ENCODE data around the gene CD247. TPM values are rescaled to one million over a fixed set of nuclear protein-coding genes. Genes with fewer than 3 reads are reported as not detected.

Gene CD247
- total and polyA plus RNA-seq, 2 experiments from 2014 or later, result not detected

- H3K4me2 ChIP-seq (ENCODE audit: unreplicated experiment), result no peak overlapping the region
- H3K79me2 ChIP-seq (ENCODE audit: insufficient read depth), result no peaks in the 10 kb centered on the region
- H3K9me3 ChIP-seq (ENCODE audit: low read depth), result no peaks in the 10 kb centered on the region
- H4K20me1 ChIP-seq (ENCODE audit: insufficient read depth), result no peaks in the 10 kb centered on the region
- H3K27me3 ChIP-seq (replicated peaks; ENCODE audit: insufficient read depth), result peaks cover 50% of the 10 kb centered on the region
- H3K9ac ChIP-seq, result no peak overlapping the region
- H3K4me1 ChIP-seq (ENCODE audit: insufficient read depth), result no peaks in the 10 kb centered on the region
- H2AFZ ChIP-seq, result no peak overlapping the region
- H3K9me2 ChIP-seq (ENCODE audit: insufficient read depth), result no peaks in the 10 kb centered on the region
- no peaks in the 10 kb centered on the region for H3K36me3 ChIP-seq (ENCODE audit: low read depth)
- DNase-seq, result no peak
- TF ChIP-seq EZH2phosphoT487 (IDR thresholded peaks at IDR 0.05; ENCODE audit: insufficient read depth, low read depth) (no peak), EZH2 (IDR thresholded peaks at IDR 0.05; ENCODE audit: insufficient read depth, poor library complexity, severe bottlenecking) (no peak)
- H3K4me3 ChIP-seq, result no peak overlapping the region
- H3K27ac ChIP-seq, result no peak overlapping the region
- in situ Hi-C loops (cut with MboI), result no loop called here
- H3F3A ChIP-seq (ENCODE audit: insufficient read depth), result no peaks in the 10 kb centered on the region
- 22 to 31% methylated on average over 4 of the region's 4 CpGs for WGBS, 2 experiments (ENCODE audit: low coverage in 1 of 2, low lambda C conversion rate in 2 of 2, missing lambda C conversion rate in 2 of 2)
Observed at GRCh38 chr1:167502719-167503462, 15.4 kb downstream of the CD247 start.

- 76 to 81% methylated on average over 5 of the region's 5 CpGs for WGBS, 2 experiments (ENCODE audit: low coverage in 1 of 2, low lambda C conversion rate in 2 of 2, missing lambda C conversion rate in 2 of 2)
- Histone ChIP-seq H3K4me2 (ENCODE audit: unreplicated experiment) (no peak overlapping the region), H3K9ac (no peak overlapping the region), H3K9me3 (ENCODE audit: low read depth) (no peaks in the 10 kb centered on the region), H3K4me3 (no peak overlapping the region), H3K4me1 (ENCODE audit: insufficient read depth) (no peaks in the 10 kb centered on the region), H3K27ac (no peak overlapping the region), H4K20me1 (ENCODE audit: insufficient read depth) (no peaks in the 10 kb centered on the region), H3K9me2 (ENCODE audit: insufficient read depth) (no peaks in the 10 kb centered on the region), H3K27me3 (replicated peaks; ENCODE audit: insufficient read depth) (peaks cover 52% of the 10 kb centered on the region), H3K79me2 (ENCODE audit: insufficient read depth) (no peaks in the 10 kb centered on the region), H3F3A (ENCODE audit: insufficient read depth) (no peaks in the 10 kb centered on the region), H3K36me3 (ENCODE audit: low read depth) (no peaks in the 10 kb centered on the region), H2AFZ (no peak overlapping the region)
- in situ Hi-C loops (cut with MboI), result no loop called here
- no peak for DNase-seq
- TF ChIP-seq EZH2phosphoT487 (IDR thresholded peaks at IDR 0.05; ENCODE audit: insufficient read depth, low read depth) (no peak), EZH2 (IDR thresholded peaks at IDR 0.05; ENCODE audit: insufficient read depth, poor library complexity, severe bottlenecking) (no peak)
Observed at GRCh38 chr1:167502192-167502551, 16.2 kb downstream of the CD247 start.

GRCh38 chr1:167501515-167502191 lies 16.7 kb downstream of the CD247 start:
- Histone ChIP-seq H3K9ac (no peak overlapping the region), H4K20me1 (ENCODE audit: insufficient read depth) (no peaks in the 10 kb centered on the region), H3K4me3 (no peak overlapping the region), H2AFZ (no peak overlapping the region), H3K36me3 (ENCODE audit: low read depth) (no peaks in the 10 kb centered on the region), H3K27ac (no peak overlapping the region), H3K9me3 (ENCODE audit: low read depth) (no peaks in the 10 kb centered on the region), H3F3A (ENCODE audit: insufficient read depth) (no peaks in the 10 kb centered on the region), H3K4me1 (ENCODE audit: insufficient read depth) (no peaks in the 10 kb centered on the region), H3K4me2 (ENCODE audit: unreplicated experiment) (no peak overlapping the region), H3K79me2 (ENCODE audit: insufficient read depth) (no peaks in the 10 kb centered on the region), H3K9me2 (ENCODE audit: insufficient read depth) (no peaks in the 10 kb centered on the region), H3K27me3 (replicated peaks; ENCODE audit: insufficient read depth) (peaks cover 57% of the 10 kb centered on the region)
- WGBS, 2 experiments (ENCODE audit: low coverage in 1 of 2, low lambda C conversion rate in 2 of 2, missing lambda C conversion rate in 2 of 2), result 25 to 35% methylated on average over 10 of the region's 10 CpGs
- DNase-seq, result no peak
- in situ Hi-C loops (cut with MboI), result no loop called here
- no peak for TF ChIP-seq EZH2 (IDR thresholded peaks at IDR 0.05; ENCODE audit: insufficient read depth, poor library complexity, severe bottlenecking)
- no peak for TF ChIP-seq EZH2phosphoT487 (IDR thresholded peaks at IDR 0.05; ENCODE audit: insufficient read depth, low read depth)

- H2AFZ ChIP-seq, result no peak overlapping the region
- H3F3A ChIP-seq (ENCODE audit: insufficient read depth), result no peaks in the 10 kb centered on the region
- in situ Hi-C loops (cut with MboI), result no loop called here
- H3K4me3 ChIP-seq, result no peak overlapping the region
- no peaks in the 10 kb centered on the region for H3K9me3 ChIP-seq (ENCODE audit: low read depth)
- no peak for TF ChIP-seq EZH2 (IDR thresholded peaks at IDR 0.05; ENCODE audit: insufficient read depth, poor library complexity, severe bottlenecking)
- H3K4me1 ChIP-seq (ENCODE audit: insufficient read depth), result no peaks in the 10 kb centered on the region
- no peak overlapping the region for H3K27ac ChIP-seq
- no peaks in the 10 kb centered on the region for H3K9me2 ChIP-seq (ENCODE audit: insufficient read depth)
- H3K9ac ChIP-seq, result no peak overlapping the region
- no peaks in the 10 kb centered on the region for H3K79me2 ChIP-seq (ENCODE audit: insufficient read depth)
- no peaks in the 10 kb centered on the region for H4K20me1 ChIP-seq (ENCODE audit: insufficient read depth)
- H3K27me3 ChIP-seq (replicated peaks; ENCODE audit: insufficient read depth), result peaks cover 66% of the 10 kb centered on the region
- 22 to 28% methylated on average over 4 of the region's 4 CpGs for WGBS, 2 experiments (ENCODE audit: low coverage in 1 of 2, low lambda C conversion rate in 2 of 2, missing lambda C conversion rate in 2 of 2)
- H3K4me2 ChIP-seq (ENCODE audit: unreplicated experiment), result no peak overlapping the region
- no peaks in the 10 kb centered on the region for H3K36me3 ChIP-seq (ENCODE audit: low read depth)
- no peak for DNase-seq
Observed at GRCh38 chr1:167500283-167500860, 18.0 kb downstream of the CD247 start.

Data from GM23248 (cell line).